Activated CD8-positive, alpha-beta memory T cell treated with anti-CD3 and anti-CD28 coated beads for 4 hours (primary cell): ENCODE data around the gene STIP1.
"Not testable (repeated sequence)": the region's sequence is repeated elsewhere in the genome, so short reads cannot be mapped to it uniquely, and the experiment has no call there.

ENCODE experiments used
- DNase-seq, 2 donors: peaks; one replicate each; pipeline ENCODE4 v3.0.0-alpha.2; 2020; ENCODE audit warnings: low read depth in 2 of 2

Gene STIP1

GRCh38 chr11:64157631-64158394, 28.2 kb upstream of the STIP1 start:
- no peak for DNase-seq

GRCh38 chr11:64161037-64161436, 24.9 kb upstream of the STIP1 start:
- DNase-seq: no peak

DNA sequence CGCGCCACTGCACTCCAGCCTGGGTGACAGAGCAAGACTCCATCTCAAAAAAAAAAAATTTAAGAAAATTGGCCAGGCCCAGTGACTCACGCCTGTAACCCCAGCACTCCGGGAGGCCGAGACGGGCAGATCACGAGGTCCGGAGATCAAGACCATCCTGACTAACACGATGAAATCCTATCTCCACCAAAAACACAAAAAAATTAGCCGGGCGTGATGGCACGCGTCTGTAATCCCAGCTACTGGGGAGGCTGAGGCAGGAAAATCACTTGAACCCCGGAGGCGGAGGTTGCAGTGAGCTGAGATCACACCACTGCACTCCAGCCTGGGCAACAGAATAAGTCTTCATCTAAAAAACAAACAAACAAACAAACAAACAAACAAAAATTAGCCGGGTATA, 23.2 kb upstream of the STIP1 start:
- not testable (repeated sequence) for DNase-seq

GRCh38 chr11:64163951-64164350, 22.0 kb upstream of the STIP1 start:
- no peak for DNase-seq

DNA sequence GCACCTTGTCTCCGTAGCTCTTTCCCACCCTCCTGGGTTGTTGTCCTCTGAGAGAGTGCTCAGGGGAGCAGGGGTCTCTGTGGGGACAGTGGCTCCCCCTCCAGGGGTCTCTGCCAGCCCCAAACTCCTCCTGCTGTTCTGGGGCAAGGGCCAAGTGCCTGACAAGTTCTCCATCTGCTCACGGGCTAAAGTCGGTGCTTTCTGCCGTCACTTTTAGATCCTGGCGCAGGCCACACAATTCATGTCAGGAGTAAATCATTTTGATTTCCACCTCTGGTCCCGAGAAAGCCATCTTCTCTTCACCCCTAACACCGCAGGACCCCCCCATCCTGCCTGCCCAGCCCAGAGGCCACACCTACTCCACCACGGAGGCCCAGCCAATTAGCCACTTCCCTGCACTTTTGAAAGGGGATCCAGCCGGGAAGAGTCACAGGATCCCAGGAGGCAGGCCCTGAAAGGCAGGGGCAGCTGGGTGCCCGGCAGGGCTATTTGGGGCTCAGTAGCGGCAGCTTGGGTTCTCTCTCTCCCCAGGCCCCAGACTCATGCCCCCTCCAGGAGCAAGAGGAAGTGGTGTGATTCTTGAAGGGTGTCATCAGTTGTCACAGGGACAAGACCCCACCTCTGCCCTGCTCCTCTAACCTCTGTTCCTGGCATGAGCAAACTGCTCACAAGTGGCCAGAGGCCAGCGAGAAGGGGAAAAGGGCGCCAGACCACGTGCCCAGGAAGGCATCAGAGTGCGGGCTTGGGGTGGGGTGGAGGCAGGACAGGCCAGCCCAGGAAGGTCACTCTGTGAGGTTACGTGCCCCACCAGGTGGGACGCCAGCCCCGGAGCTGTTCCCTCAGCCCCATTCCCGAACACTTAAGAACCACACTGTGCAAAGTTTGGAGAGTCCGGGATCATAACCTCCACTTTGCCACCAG, 21.3 kb upstream of the STIP1 start:
- DNase-seq: no peak

DNA sequence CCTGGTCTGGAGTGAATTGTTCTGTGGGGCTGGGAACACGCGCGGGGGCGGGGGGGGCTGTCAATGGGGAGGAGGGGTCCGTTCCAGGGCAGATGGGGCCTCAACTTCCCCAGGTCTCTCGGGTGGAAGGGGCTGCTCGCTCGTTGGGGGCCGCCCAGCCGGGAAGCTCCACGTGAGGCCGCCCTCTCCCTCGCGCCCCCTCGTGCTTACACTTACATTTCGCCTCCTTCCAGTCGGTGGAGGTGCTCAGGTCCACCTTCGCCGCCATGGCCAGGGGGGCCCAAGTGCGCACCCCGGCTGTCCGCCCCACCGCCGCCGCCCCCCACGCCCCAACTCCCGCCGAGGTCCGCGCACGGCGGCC, 20.5 kb upstream of the STIP1 start:
- DNase-seq: no peak

DNA sequence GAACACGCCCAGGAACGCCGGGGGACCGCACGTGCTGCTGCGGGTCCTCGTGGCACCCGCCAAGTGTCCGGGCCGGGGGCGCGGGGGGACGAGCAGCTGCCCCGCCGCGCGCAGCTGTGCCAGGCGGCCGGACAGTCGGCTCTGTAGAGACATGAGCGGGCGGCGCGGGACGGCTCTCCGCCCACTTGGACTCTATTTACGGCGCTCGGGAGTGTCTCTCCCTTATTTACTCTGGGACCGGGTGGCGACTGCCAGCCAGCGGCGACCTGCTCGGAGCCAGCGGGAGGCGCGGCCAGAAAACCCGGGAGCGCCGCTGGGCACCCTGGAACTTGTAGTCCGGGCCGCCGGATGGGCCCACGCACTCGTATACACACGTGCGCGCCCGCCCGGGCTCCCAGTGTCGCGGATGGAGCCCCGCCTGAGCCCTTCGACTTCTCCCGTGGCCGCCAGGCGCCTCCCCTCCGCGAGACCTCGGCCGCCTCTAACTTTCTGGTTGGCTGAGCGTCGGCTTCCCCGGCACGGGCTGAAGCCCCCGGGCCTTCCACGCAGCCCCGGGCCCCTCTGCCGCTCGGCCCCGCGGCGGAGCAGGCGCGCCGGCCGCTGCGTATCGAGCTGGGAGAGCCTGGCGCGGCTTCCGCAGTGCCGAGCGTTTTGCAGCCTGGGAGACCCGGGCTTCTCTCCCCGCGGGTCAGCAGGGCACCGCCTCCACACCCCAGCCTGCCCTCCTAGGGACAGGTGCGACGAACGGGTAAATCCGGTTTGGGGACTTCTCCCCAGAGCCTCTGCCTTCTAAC, 19.9 kb upstream of the STIP1 start, which contains the start of gene MACROD1:
MACROD1 (minus strand) TSS at position 272 of the 794 bp plus-strand sequence; CDS start at position 153, 119 bp downstream.
- DNase-seq: peak; percentile 66 to 76

GRCh38 chr11:64170419-64170818, 15.6 kb upstream of the STIP1 start:
- DNase-seq: no peak

DNA sequence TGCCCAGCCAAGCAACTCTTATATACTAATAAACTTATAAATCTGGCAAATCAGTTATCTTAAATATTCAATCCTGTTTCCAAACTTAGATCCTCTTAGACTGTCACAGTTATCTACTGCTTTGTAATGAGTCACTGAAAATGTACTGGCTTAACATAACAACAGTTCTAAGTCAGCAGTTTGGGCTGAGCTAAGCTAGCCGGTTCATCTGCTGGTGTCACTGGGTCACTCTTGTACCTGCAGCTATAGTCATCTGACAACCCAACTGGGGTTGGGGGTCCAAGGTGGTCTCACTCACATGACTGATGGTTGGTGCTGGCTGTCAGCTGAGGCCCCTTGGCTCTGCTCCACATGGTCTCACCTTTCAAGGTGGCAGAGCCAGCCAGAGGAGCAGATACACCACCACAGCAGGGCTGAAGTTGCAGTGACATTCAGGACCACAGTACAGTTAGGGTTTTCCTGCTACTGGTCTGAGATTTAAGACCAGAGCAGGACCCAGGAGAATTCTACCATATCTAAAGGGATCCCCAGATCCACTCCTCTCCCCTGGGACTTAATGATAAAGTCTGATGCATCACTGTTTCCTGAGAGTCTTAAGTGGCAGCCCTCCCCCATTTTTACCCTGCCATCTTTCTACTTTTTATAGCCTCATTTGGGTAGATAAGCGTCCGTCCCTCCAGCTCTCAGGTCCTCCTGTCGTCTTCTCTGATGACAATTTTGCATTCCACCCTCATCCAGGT, 12.2 kb upstream of the STIP1 start:
- no peak for DNase-seq

- DNase-seq: no peak
Observed at GRCh38 chr11:64176751-64177150, 9.2 kb upstream of the STIP1 start.

GRCh38 chr11:64178203-64178602, 7.8 kb upstream of the STIP1 start:
- DNase-seq: no peak

GRCh38 chr11:64178951-64179639, 6.9 kb upstream of the STIP1 start:
- no peak for DNase-seq

DNA sequence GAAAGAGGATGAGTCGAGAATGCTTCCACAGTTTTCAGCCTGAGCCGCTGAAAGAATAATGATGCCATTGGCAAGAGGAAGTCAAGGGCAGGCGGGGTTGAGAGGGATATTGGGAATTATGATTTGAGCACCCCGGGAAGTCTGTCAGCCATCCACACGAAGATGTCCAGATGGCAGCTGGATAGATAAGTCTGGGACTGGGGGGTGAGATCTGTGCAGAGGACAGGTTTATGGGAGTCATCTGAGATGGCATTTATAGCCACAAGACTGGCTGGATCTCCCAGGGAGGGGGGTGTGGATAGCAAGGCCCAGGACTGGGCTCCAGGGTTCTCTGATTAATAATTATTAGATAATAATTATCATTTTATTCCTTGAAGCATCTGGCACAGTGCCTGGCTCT, 5.1 kb upstream of the STIP1 start:
- DNase-seq: no peak

- no peak for DNase-seq
Observed at GRCh38 chr11:64181506-64182411, 4.2 kb upstream of the STIP1 start.

DNA sequence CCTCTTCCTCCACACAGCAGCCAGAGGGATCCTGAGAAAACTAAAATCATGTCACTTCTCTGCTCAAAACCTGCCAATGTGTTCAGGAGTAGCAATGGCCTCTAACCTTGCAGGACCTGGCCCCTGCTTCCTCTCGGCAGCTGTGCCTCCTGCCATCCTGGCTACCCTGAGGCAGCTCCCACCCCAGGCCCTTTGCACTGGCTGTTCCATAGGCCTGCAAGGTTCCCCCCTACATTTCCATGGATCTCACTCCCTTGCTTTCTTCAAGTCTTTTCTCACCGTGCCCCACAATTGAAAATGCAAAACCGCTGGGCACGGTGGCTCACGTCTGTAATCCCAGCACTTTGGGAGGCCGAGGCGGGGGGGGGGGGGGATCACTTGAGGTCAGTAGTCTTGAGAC, 2.1 kb upstream of the STIP1 start:
- no peak for DNase-seq

GRCh38 chr11:64185175-64185692, 737 bp upstream of the STIP1 start:
- DNase-seq: no peak

DNA sequence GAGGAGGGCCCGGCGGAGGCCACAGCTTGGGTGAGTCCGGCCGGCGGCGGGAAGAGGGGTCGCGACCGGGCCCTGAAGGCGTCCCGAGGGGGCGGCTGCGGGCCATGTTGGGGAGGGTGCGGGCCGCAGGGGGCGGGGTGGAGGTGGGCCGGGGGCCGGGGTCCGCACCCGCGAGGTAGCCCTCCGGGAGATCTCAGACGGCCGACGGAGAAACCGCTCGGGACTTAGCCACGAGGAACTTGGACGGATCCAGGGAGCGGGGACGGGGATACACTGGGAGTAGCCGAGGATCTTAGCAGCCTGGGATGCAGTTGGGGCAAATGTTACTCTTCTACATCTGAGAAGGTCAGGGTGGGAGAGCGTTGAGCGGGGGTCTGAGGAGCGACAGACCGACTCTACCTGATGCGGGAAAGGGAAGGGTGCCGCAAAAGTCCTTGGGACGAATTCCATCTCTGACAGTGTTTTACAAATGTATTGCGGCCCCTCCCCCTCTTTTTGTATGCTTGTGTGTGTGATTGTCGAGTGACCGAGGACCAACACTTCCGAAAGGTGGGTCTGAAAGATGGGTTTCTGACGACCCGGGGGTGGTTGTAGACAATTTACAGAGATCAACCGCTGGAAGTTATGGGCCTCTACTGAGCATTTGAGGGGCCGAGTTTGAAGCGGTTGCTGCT, 658 bp downstream of the STIP1 start:
- DNase-seq: no peak

- no peak for DNase-seq
Observed at GRCh38 chr11:64192434-64192833, 6.5 kb downstream of the STIP1 start.

DNA sequence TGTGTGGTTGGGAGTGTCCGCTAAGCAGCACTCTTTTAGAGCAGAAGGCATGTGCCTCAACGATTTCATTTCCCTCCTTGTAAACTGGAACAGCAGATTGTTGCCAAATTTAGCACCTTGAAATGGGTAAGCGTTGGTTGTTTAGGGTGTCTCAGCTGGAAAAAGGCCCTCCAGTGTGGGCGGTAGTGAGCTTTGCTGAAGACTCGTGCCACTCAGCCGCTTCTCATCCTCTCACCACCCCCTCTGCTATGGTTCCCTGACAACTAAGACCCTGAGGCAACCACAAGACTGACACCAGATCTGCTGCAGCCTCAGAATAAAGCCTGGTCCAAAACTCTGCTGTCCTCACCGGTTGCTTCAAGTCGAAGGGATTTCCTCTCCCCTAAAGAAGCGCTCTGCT, 10.7 kb downstream of the STIP1 start:
- no peak for DNase-seq
